ENCODE data around the gene FNBP1.
A peak's percentile ranks its signal among the peaks of the same experiment; 100 is the strongest.

The FNBP1 gene

GRCh38 chr9:129875687-129876395 lies 167.1 kb downstream of the FNBP1 start:
- no peak overlapping the region for H3K4me3 ChIP-seq (ENCODE audit: low read length)
- no peak for DNase-seq (ENCODE audit: low read depth)
- TF ChIP-seq CTCF (conservative IDR thresholded peaks at IDR 0.05; ENCODE audit: low read depth, low read length), result no peak

GRCh38 chr9:129875181-129875611 lies 167.8 kb downstream of the FNBP1 start:
- TF ChIP-seq CTCF (conservative IDR thresholded peaks at IDR 0.05; ENCODE audit: low read depth, low read length), result peak; percentile 17
- no peak for DNase-seq (ENCODE audit: low read depth)
- H3K4me3 ChIP-seq (ENCODE audit: low read length), result no peak overlapping the region

GRCh38 chr9:129874261-129875101 lies 168.5 kb downstream of the FNBP1 start:
- DNase-seq (ENCODE audit: low read depth), result no peak
- no peak overlapping the region for H3K4me3 ChIP-seq (ENCODE audit: low read length)
- TF ChIP-seq CTCF (conservative IDR thresholded peaks at IDR 0.05; ENCODE audit: low read depth, low read length), result no peak

- no peak overlapping the region for H3K4me3 ChIP-seq (ENCODE audit: low read length)
- no peak for TF ChIP-seq CTCF (conservative IDR thresholded peaks at IDR 0.05; ENCODE audit: low read depth, low read length)
- DNase-seq (ENCODE audit: low read depth), result no peak
Measured at GRCh38 chr9:129873563-129874190, 169.3 kb downstream of the FNBP1 start.

- no peak for DNase-seq (ENCODE audit: low read depth)
- no peak overlapping the region for H3K4me3 ChIP-seq (ENCODE audit: low read length)
- no peak for TF ChIP-seq CTCF (conservative IDR thresholded peaks at IDR 0.05; ENCODE audit: low read depth, low read length)
Measured at GRCh38 chr9:129871046-129871445, 171.9 kb downstream of the FNBP1 start.

- TF ChIP-seq CTCF (conservative IDR thresholded peaks at IDR 0.05; ENCODE audit: low read depth, low read length), result no peak
- H3K4me3 ChIP-seq (ENCODE audit: low read length), result no peak overlapping the region
- DNase-seq (ENCODE audit: low read depth), result no peak
Measured at GRCh38 chr9:129869585-129870501, 173.1 kb downstream of the FNBP1 start.
